Measurements from ENCODE around the gene BASP1.

BASP1 gene

DNA sequence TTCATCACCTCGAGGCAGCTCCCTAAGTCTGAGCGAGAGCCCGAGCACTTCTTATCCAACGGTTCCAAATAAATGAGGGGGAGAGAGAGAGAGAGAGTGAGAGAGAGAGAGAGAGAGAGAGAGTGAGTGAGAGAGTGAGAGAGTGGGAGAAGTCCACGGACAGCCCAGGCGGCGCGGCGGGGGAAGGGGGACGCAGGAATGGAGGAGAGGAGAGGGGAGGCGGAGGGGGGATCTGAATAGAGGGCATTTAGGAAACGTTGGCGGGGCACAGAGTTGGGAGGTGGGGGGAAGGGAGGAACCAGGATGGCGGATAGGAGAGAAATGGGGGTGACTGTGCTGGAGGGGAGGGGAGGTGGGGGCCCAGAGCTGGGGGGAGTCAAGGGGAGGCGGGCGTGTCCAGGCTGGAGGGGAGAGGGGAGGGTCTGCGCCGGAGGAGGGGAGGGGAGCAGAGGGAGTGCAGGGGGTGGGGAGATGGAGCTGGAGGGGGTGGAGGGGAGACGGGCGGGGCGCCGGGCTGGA is 398 bp upstream of the BASP1 start (continued):
- TF ChIP-seq ZEB2 (tag by site-specific recombination; IDR thresholded peaks at IDR 0.05): no peak
- TF ChIP-seq KLF10 (tag by site-specific recombination; IDR thresholded peaks at IDR 0.05): no peak
- peak; percentile 56; the same call in 1 of the 2 replicates for TF ChIP-seq ZNF239 (tag by site-specific recombination; IDR thresholded peaks at IDR 0.05)
- peak; percentile 6; the same call in 1 of the 2 replicates for TF ChIP-seq ZNF777 (tag by site-specific recombination; IDR thresholded peaks at IDR 0.05; ENCODE audit: borderline replicate concordance)
- 0 out of 2 replicates have a peak, but pooled peaks have one; percentile 7 for TF ChIP-seq ZNF76 (tag by site-specific recombination; IDR thresholded peaks at IDR 0.05; ENCODE audit: borderline replicate concordance, low read depth)
- TF ChIP-seq, protein P1, sequence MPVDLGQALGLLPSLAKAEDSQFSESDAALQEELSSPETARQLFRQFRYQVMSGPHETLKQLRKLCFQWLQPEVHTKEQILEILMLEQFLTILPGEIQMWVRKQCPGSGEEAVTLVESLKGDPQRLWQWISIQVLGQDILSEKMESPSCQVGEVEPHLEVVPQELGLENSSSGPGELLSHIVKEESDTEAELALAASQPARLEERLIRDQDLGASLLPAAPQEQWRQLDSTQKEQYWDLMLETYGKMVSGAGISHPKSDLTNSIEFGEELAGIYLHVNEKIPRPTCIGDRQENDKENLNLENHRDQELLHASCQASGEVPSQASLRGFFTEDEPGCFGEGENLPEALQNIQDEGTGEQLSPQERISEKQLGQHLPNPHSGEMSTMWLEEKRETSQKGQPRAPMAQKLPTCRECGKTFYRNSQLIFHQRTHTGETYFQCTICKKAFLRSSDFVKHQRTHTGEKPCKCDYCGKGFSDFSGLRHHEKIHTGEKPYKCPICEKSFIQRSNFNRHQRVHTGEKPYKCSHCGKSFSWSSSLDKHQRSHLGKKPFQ (tag by site-specific recombination; IDR thresholded peaks at IDR 0.05): peak; percentile 58; the same call in 1 of the 2 replicates
- peak; percentile 92 for TF ChIP-seq ZNF366 (tag by site-specific recombination; conservative IDR thresholded peaks at IDR 0.05)
- no peak for TF ChIP-seq ZNF112 (tag by site-specific recombination; IDR thresholded peaks at IDR 0.05)
- 0 out of 2 replicates have a peak, but pooled peaks have one; percentile 55 for TF ChIP-seq ZNF843 (tag by site-specific recombination; IDR thresholded peaks at IDR 0.05)
- TF ChIP-seq, protein P2, sequence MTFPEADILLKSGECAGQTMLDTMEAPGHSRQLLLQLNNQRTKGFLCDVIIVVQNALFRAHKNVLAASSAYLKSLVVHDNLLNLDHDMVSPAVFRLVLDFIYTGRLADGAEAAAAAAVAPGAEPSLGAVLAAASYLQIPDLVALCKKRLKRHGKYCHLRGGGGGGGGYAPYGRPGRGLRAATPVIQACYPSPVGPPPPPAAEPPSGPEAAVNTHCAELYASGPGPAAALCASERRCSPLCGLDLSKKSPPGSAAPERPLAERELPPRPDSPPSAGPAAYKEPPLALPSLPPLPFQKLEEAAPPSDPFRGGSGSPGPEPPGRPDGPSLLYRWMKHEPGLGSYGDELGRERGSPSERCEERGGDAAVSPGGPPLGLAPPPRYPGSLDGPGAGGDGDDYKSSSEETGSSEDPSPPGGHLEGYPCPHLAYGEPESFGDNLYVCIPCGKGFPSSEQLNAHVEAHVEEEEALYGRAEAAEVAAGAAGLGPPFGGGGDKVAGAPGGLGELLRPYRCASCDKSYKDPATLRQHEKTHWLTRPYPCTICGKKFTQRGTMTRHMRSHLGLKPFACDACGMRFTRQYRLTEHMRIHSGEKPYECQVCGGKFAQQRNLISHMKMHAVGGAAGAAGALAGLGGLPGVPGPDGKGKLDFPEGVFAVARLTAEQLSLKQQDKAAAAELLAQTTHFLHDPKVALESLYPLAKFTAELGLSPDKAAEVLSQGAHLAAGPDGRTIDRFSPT (tag by site-specific recombination; IDR thresholded peaks at IDR 0.05): no peak; the same call in 1 of the 2 replicates
- no peak for TF ChIP-seq ZNF350 (tag by site-specific recombination; IDR thresholded peaks at IDR 0.05)
- peak; percentile 86 for TF ChIP-seq ZFHX2 (tag by site-specific recombination; conservative IDR thresholded peaks at IDR 0.05)
- peak; percentile 74; the same call in 1 of the 2 replicates for TF ChIP-seq ZBTB7A (tag by site-specific recombination; IDR thresholded peaks at IDR 0.05; ENCODE audit: low read depth)
- TF ChIP-seq ZNF791 (tag by site-specific recombination; IDR thresholded peaks at IDR 0.05): peak; percentile 73
- no peak for TF ChIP-seq ZNF133 (tag by site-specific recombination; IDR thresholded peaks at IDR 0.05)
- peak; percentile 78 for TF ChIP-seq OVOL3 (tag by site-specific recombination; IDR thresholded peaks at IDR 0.05)
- no peak for TF ChIP-seq ZNF416 (tag by site-specific recombination; IDR thresholded peaks at IDR 0.05)
- 0 out of 2 replicates have a peak, but pooled peaks have one; percentile 36 for TF ChIP-seq GFI1B (tag by site-specific recombination; IDR thresholded peaks at IDR 0.05)
- TF ChIP-seq ZNF629 (tag by site-specific recombination; IDR thresholded peaks at IDR 0.05): peak; percentile 10; the same call in 1 of the 2 replicates
- TF ChIP-seq, protein P3, sequence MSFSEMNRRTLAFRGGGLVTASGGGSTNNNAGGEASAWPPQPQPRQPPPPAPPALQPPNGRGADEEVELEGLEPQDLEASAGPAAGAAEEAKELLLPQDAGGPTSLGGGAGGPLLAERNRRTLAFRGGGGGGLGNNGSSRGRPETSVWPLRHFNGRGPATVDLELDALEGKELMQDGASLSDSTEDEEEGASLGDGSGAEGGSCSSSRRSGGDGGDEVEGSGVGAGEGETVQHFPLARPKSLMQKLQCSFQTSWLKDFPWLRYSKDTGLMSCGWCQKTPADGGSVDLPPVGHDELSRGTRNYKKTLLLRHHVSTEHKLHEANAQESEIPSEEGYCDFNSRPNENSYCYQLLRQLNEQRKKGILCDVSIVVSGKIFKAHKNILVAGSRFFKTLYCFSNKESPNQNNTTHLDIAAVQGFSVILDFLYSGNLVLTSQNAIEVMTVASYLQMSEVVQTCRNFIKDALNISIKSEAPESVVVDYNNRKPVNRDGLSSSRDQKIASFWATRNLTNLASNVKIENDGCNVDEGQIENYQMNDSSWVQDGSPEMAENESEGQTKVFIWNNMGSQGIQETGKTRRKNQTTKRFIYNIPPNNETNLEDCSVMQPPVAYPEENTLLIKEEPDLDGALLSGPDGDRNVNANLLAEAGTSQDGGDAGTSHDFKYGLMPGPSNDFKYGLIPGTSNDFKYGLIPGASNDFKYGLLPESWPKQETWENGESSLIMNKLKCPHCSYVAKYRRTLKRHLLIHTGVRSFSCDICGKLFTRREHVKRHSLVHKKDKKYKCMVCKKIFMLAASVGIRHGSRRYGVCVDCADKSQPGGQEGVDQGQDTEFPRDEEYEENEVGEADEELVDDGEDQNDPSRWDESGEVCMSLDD (tag by site-specific recombination; IDR thresholded peaks at IDR 0.05): peak; percentile 96
- peak; percentile 41; the same call in 1 of the 2 replicates for TF ChIP-seq ZNF610 (tag by site-specific recombination; IDR thresholded peaks at IDR 0.05; ENCODE audit: borderline replicate concordance)
- 0 out of 2 replicates have a peak, but pooled peaks have one; percentile 55 for TF ChIP-seq ZNF391 (tag by site-specific recombination; IDR thresholded peaks at IDR 0.05; ENCODE audit: borderline replicate concordance, low read depth)
- TF ChIP-seq, protein P4, sequence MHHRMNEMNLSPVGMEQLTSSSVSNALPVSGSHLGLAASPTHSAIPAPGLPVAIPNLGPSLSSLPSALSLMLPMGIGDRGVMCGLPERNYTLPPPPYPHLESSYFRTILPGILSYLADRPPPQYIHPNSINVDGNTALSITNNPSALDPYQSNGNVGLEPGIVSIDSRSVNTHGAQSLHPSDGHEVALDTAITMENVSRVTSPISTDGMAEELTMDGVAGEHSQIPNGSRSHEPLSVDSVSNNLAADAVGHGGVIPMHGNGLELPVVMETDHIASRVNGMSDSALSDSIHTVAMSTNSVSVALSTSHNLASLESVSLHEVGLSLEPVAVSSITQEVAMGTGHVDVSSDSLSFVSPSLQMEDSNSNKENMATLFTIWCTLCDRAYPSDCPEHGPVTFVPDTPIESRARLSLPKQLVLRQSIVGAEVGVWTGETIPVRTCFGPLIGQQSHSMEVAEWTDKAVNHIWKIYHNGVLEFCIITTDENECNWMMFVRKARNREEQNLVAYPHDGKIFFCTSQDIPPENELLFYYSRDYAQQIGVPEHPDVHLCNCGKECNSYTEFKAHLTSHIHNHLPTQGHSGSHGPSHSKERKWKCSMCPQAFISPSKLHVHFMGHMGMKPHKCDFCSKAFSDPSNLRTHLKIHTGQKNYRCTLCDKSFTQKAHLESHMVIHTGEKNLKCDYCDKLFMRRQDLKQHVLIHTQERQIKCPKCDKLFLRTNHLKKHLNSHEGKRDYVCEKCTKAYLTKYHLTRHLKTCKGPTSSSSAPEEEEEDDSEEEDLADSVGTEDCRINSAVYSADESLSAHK (tag by site-specific recombination; IDR thresholded peaks at IDR 0.05): peak; percentile 43; the same call in 1 of the 2 replicates
- peak; percentile 68; the same call in 1 of the 2 replicates for TF ChIP-seq ZNF785 (tag by site-specific recombination; IDR thresholded peaks at IDR 0.05)
- TF ChIP-seq, protein P5, sequence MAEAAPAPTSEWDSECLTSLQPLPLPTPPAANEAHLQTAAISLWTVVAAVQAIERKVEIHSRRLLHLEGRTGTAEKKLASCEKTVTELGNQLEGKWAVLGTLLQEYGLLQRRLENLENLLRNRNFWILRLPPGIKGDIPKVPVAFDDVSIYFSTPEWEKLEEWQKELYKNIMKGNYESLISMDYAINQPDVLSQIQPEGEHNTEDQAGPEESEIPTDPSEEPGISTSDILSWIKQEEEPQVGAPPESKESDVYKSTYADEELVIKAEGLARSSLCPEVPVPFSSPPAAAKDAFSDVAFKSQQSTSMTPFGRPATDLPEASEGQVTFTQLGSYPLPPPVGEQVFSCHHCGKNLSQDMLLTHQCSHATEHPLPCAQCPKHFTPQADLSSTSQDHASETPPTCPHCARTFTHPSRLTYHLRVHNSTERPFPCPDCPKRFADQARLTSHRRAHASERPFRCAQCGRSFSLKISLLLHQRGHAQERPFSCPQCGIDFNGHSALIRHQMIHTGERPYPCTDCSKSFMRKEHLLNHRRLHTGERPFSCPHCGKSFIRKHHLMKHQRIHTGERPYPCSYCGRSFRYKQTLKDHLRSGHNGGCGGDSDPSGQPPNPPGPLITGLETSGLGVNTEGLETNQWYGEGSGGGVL (tag by site-specific recombination; IDR thresholded peaks at IDR 0.05): peak; percentile 89
- TF ChIP-seq, protein P6, sequence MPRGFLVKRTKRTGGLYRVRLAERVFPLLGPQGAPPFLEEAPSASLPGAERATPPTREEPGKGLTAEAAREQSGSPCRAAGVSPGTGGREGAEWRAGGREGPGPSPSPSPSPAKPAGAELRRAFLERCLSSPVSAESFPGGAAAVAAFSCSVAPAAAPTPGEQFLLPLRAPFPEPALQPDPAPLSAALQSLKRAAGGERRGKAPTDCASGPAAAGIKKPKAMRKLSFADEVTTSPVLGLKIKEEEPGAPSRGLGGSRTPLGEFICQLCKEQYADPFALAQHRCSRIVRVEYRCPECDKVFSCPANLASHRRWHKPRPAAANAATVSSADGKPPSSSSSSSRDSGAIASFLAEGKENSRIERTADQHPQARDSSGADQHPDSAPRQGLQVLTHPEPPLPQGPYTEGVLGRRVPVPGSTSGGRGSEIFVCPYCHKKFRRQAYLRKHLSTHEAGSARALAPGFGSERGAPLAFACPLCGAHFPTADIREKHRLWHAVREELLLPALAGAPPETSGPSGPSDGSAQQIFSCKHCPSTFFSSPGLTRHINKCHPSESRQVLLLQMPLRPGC (tag by site-specific recombination; IDR thresholded peaks at IDR 0.05): peak; percentile 69; the same call in 1 of the 2 replicates
- TF ChIP-seq ZIC2 (tag by site-specific recombination; IDR thresholded peaks at IDR 0.05): peak; percentile 47
- TF ChIP-seq ZBTB8A (tag by site-specific recombination; IDR thresholded peaks at IDR 0.05): no peak

Data from HEK293 (cell line).